Neutrophil (primary cell): ENCODE data around the gene MAN1A1.

Source experiments
- H3K27ac ChIP-seq: fragments of 200-600 bp; sonication (generic); 2 replicates; pipeline ENCODE4 v1.5.1; 2016; ENCODE audit warnings: mild to moderate bottlenecking, moderate library complexity
- H3K27me3 ChIP-seq: fragments of 200-600 bp; sonication (generic); 2 replicates; pipeline ENCODE4 v1.6.0; 2016; ENCODE audit warnings: mild to moderate bottlenecking
- H3K36me3 ChIP-seq: fragments of 200-600 bp; sonication (generic); 2 replicates; pipeline ENCODE4 v1.5.1; 2017
- H3K4me1 ChIP-seq, 2 experiments: fragments of 200-600 bp in 1 of 2; sonication (generic) in 1 of 2; 1 replicate in 1 of 2; 2 replicates in 1 of 2; pipeline versions ENCODE4 v1.5.1 to v1.6.1; 2013 to 2016; ENCODE audit warnings: low read depth in 1 of 2, low read length in 1 of 2, mild to moderate bottlenecking in 1 of 2, moderate library complexity in 1 of 2; ENCODE audit not compliant: control insufficient read depth in 1 of 2, insufficient read depth in 1 of 2
- H3K4me3 ChIP-seq, 2 experiments: fragments of 200-600 bp in 1 of 2; sonication (generic) in 1 of 2; 1 replicate in 1 of 2; 2 replicates in 1 of 2; pipeline ENCODE4 v1.5.1; 2013 to 2016; ENCODE audit warnings: low read depth in 1 of 2, low read length in 1 of 2, mild to moderate bottlenecking in 1 of 2, moderate library complexity in 1 of 2
- H3K9me3 ChIP-seq: fragments of 200-600 bp; sonication (generic); 2 replicates; pipeline ENCODE4 v1.5.1; 2016
- CTCF ChIP-seq: fragments of 200-600 bp; sonication (generic); IDR thresholded peaks from 2 replicates; pipeline ENCODE4 v1.5.1; 2016; ENCODE audit warnings: antibody characterized with exemption

The MAN1A1 gene

GRCh38 chr6:119342430-119342829 lies 7.1 kb downstream of the MAN1A1 start:
- Histone ChIP-seq H3K4me1 (peaks cover 35 to 39% of the 10 kb centered on the region in 2 experiments), H3K36me3 (no peaks in the 10 kb centered on the region), H3K27me3 (no peaks in the 10 kb centered on the region), H3K9me3 (no peaks in the 10 kb centered on the region), H3K27ac (no peak overlapping the region), H3K4me3 (no peak overlapping the region)
- TF ChIP-seq CTCF: no peak

GRCh38 chr6:119340796-119341487 lies 8.6 kb downstream of the MAN1A1 start:
- Histone ChIP-seq H3K27me3 (no peaks in the 10 kb centered on the region), H3K9me3 (no peaks in the 10 kb centered on the region), H3K27ac (peak overlapping the region; percentile 73), H3K4me1 (peaks cover 20 to 28% of the 10 kb centered on the region in 2 experiments), H3K4me3 (no peak overlapping the region), H3K36me3 (no peaks in the 10 kb centered on the region)
- TF ChIP-seq CTCF: no peak

- peak overlapping the region; percentile 73 for H3K27ac ChIP-seq
These were observed 9.6 kb downstream of the MAN1A1 start for GRCh38 chr6:119339941-119340456.

GRCh38 chr6:119337762-119338161 lies 11.8 kb downstream of the MAN1A1 start:
- Histone ChIP-seq H3K4me1 (peaks cover 29 to 38% of the 10 kb centered on the region in 2 experiments), H3K4me3 (no peak overlapping the region), H3K9me3 (no peaks in the 10 kb centered on the region), H3K27ac (no peak overlapping the region), H3K36me3 (no peaks in the 10 kb centered on the region), H3K27me3 (no peaks in the 10 kb centered on the region)
- TF ChIP-seq CTCF: no peak

More at GRCh38 chr6:119339941-119340456, 9.6 kb downstream of the MAN1A1 start:
- Histone ChIP-seq H3K27me3 (no peaks in the 10 kb centered on the region), H3K36me3 (no peaks in the 10 kb centered on the region), H3K4me1 (peaks cover 24 to 31% of the 10 kb centered on the region in 2 experiments), H3K9me3 (no peaks in the 10 kb centered on the region), H3K4me3 (peak overlapping the region in 1 of 2 experiments; percentile 41)
- no peak for TF ChIP-seq CTCF

GRCh38 chr6:119337252-119337651 lies 12.3 kb downstream of the MAN1A1 start:
- peaks cover 29 to 35% of the 10 kb centered on the region in 2 experiments for H3K4me1 ChIP-seq
- no peak for TF ChIP-seq CTCF

More at GRCh38 chr6:119337252-119337651, 12.3 kb downstream of the MAN1A1 start:
- Histone ChIP-seq H3K36me3 (no peaks in the 10 kb centered on the region), H3K27me3 (no peaks in the 10 kb centered on the region), H3K4me3 (no peak overlapping the region), H3K9me3 (no peaks in the 10 kb centered on the region), H3K27ac (no peak overlapping the region)
